CD4-positive, alpha-beta T cell treated with Interleukin-17A for 4 hours (primary cell): Measurements from ENCODE around the gene SIRPA.

Experiments
- DNase-seq: peaks from one replicate; pipeline ENCODE4 v3.0.0-alpha.2; 2020; ENCODE audit warnings: mixed read lengths

SIRPA gene

GRCh38 chr20:1894951-1895673 lies at the start of gene SIRPA:
TSS of gene SIRPA (plus strand) at chr20:1895407. CDS start at chr20:1895448, 41 bp downstream.
- no peak for DNase-seq

- DNase-seq, result no peak
Observed at GRCh38 chr20:1845701-1846100, 49.5 kb upstream of the SIRPA start.

- DNase-seq, result no peak
Observed at GRCh38 chr20:1846341-1846740, 48.9 kb upstream of the SIRPA start.

- DNase-seq, result no peak
Observed at GRCh38 chr20:1846876-1847275, 48.3 kb upstream of the SIRPA start.

- no peak for DNase-seq
Observed at GRCh38 chr20:1847780-1848179, 47.4 kb upstream of the SIRPA start.

GRCh38 chr20:1848373-1848772 lies 46.8 kb upstream of the SIRPA start:
- DNase-seq, result no peak

GRCh38 chr20:1851396-1851795 lies 43.8 kb upstream of the SIRPA start:
- DNase-seq, result no peak

- DNase-seq, result no peak
Observed at GRCh38 chr20:1853473-1853872, 41.7 kb upstream of the SIRPA start.

GRCh38 chr20:1854246-1854645 lies 41.0 kb upstream of the SIRPA start:
- DNase-seq, result no peak

- no peak for DNase-seq
Observed at GRCh38 chr20:1855109-1855508, 40.1 kb upstream of the SIRPA start.

GRCh38 chr20:1855690-1856089 lies 39.5 kb upstream of the SIRPA start:
- no peak for DNase-seq

GRCh38 chr20:1856424-1856823 lies 38.8 kb upstream of the SIRPA start:
- DNase-seq, result no peak

- no peak for DNase-seq
Observed at GRCh38 chr20:1857466-1857865, 37.7 kb upstream of the SIRPA start.

GRCh38 chr20:1858871-1859270 lies 36.3 kb upstream of the SIRPA start:
- no peak for DNase-seq

- no peak for DNase-seq
Observed at GRCh38 chr20:1860446-1860845, 34.8 kb upstream of the SIRPA start.

GRCh38 chr20:1861347-1861976 lies 33.7 kb upstream of the SIRPA start:
- DNase-seq, result no peak

GRCh38 chr20:1861996-1862662 lies 33.1 kb upstream of the SIRPA start:
- DNase-seq, result no peak

- DNase-seq, result no peak
Observed at GRCh38 chr20:1862663-1863053, 32.5 kb upstream of the SIRPA start.

- no peak for DNase-seq
Observed at GRCh38 chr20:1863296-1863695, 31.9 kb upstream of the SIRPA start.

GRCh38 chr20:1866834-1867233 lies 28.4 kb upstream of the SIRPA start:
- DNase-seq, result no peak

GRCh38 chr20:1867495-1868260 lies 27.5 kb upstream of the SIRPA start:
- no peak for DNase-seq

GRCh38 chr20:1868856-1869255 lies 26.4 kb upstream of the SIRPA start:
- no peak for DNase-seq

- DNase-seq, result no peak
Observed at GRCh38 chr20:1870323-1870722, 24.9 kb upstream of the SIRPA start.
